ENCODE data around the gene CRIP2.
A peak's percentile ranks its signal among the peaks of the same experiment; 100 is the strongest.

CRIP2 gene

GRCh38 chr14:105488781-105489541, 14.3 kb downstream of the CRIP2 start:
- Histone ChIP-seq H3K9me3 (ENCODE audit: low read depth, low read length) (no peaks in the 10 kb centered on the region), H3K36me3 (ENCODE audit: insufficient read depth, low read length) (no peaks in the 10 kb centered on the region), H3K4me3 (peak overlapping the region; percentile 86), H3K27ac (peak overlapping the region; percentile 85), H3K9ac (ENCODE audit: insufficient read length) (no peak overlapping the region)
- TF ChIP-seq POLR2AphosphoS5 (IDR thresholded peaks at IDR 0.05; ENCODE audit: borderline replicate concordance, low read depth, low read length) (no peak), EZH2 (IDR thresholded peaks at IDR 0.05) (no peak)
- no peak for DNase-seq (ENCODE audit: low read depth, low spot score)

GRCh38 chr14:105489542-105490266, 15.1 kb downstream of the CRIP2 start:
- H3K9ac ChIP-seq (ENCODE audit: insufficient read length): peak overlapping the region; percentile 65
- peak; percentile 76 for DNase-seq (ENCODE audit: low read depth, low spot score)
- no peaks in the 10 kb centered on the region for H3K36me3 ChIP-seq (ENCODE audit: insufficient read depth, low read length)
- H3K9me3 ChIP-seq (ENCODE audit: low read depth, low read length): no peaks in the 10 kb centered on the region
- no peak for TF ChIP-seq EZH2 (IDR thresholded peaks at IDR 0.05)
- no peak for TF ChIP-seq FOXP2 (optimal IDR thresholded peaks at IDR 0.05; ENCODE audit: control extremely low read depth, extremely low read length, insufficient read depth)
- peak; percentile 69 for TF ChIP-seq POLR2AphosphoS5 (IDR thresholded peaks at IDR 0.05; ENCODE audit: borderline replicate concordance, low read depth, low read length)
- peak overlapping the region; percentile 86 for H3K4me3 ChIP-seq
- peak overlapping the region; percentile 85 for H3K27ac ChIP-seq

GRCh38 chr14:105490267-105490571, 15.6 kb downstream of the CRIP2 start:
- Histone ChIP-seq H3K9me3 (ENCODE audit: low read depth, low read length) (no peaks in the 10 kb centered on the region), H3K4me3 (peak overlapping the region; percentile 86), H3K36me3 (ENCODE audit: insufficient read depth, low read length) (no peaks in the 10 kb centered on the region), H3K9ac (ENCODE audit: insufficient read length) (peak overlapping the region; percentile 65), H3K27ac (peak overlapping the region; percentile 85)
- no peak for DNase-seq (ENCODE audit: low read depth, low spot score)
- no peak for TF ChIP-seq POLR2AphosphoS5 (IDR thresholded peaks at IDR 0.05; ENCODE audit: borderline replicate concordance, low read depth, low read length)
- no peak for TF ChIP-seq EZH2 (IDR thresholded peaks at IDR 0.05)
- no peak for TF ChIP-seq FOXP2 (optimal IDR thresholded peaks at IDR 0.05; ENCODE audit: control extremely low read depth, extremely low read length, insufficient read depth)

GRCh38 chr14:105490572-105491365, 16.1 kb downstream of the CRIP2 start, which contains the start of gene TEDC1:
Gene TEDC1, plus strand, starts transcription at chr14:105491246. Its CDS starts 130 bp downstream, at chr14:105491376.
- Histone ChIP-seq H3K4me3 (peak within 1 kb of the TSS; percentile 91), H3K9ac (ENCODE audit: insufficient read length) (peak within 1 kb of the TSS; percentile 82), H3K9me3 (ENCODE audit: low read depth, low read length) (no peaks in the 10 kb centered on the region), H3K36me3 (ENCODE audit: insufficient read depth, low read length) (no peaks in the 10 kb centered on the region), H3K27ac (peak within 1 kb of the TSS; percentile 85)
- peak; percentile 99 for DNase-seq (ENCODE audit: low read depth, low spot score)
- TF ChIP-seq EZH2 (IDR thresholded peaks at IDR 0.05) (no peak), FOXP2 (optimal IDR thresholded peaks at IDR 0.05; ENCODE audit: control extremely low read depth, extremely low read length, insufficient read depth) (no peak), POLR2AphosphoS5 (IDR thresholded peaks at IDR 0.05; ENCODE audit: borderline replicate concordance, low read depth, low read length) (no peak; the same call in 1 of the 2 replicates)

GRCh38 chr14:105491366-105491973, 16.8 kb downstream of the CRIP2 start:
- 0 out of 2 replicates have a peak, but pooled peaks have one; percentile 43 for TF ChIP-seq POLR2AphosphoS5 (IDR thresholded peaks at IDR 0.05; ENCODE audit: borderline replicate concordance, low read depth, low read length)
- TF ChIP-seq FOXP2 (optimal IDR thresholded peaks at IDR 0.05; ENCODE audit: control extremely low read depth, extremely low read length, insufficient read depth): no peak
- peak overlapping the region; percentile 91 for H3K4me3 ChIP-seq
- H3K9ac ChIP-seq (ENCODE audit: insufficient read length): peak overlapping the region; percentile 82
- no peaks in the 10 kb centered on the region for H3K9me3 ChIP-seq (ENCODE audit: low read depth, low read length)
- no peaks in the 10 kb centered on the region for H3K36me3 ChIP-seq (ENCODE audit: insufficient read depth, low read length)
- H3K27ac ChIP-seq: peak overlapping the region; percentile 72; the same call in 1 of the 2 replicates
- no peak for DNase-seq (ENCODE audit: low read depth, low spot score)

- Histone ChIP-seq H3K4me3 (peak overlapping the region; percentile 91), H3K27ac (no peak overlapping the region), H3K36me3 (ENCODE audit: insufficient read depth, low read length) (no peaks in the 10 kb centered on the region), H3K9ac (ENCODE audit: insufficient read length) (no peak overlapping the region), H3K9me3 (ENCODE audit: low read depth, low read length) (no peaks in the 10 kb centered on the region)
- TF ChIP-seq POLR2AphosphoS5 (IDR thresholded peaks at IDR 0.05; ENCODE audit: borderline replicate concordance, low read depth, low read length) (no peak), FOXP2 (optimal IDR thresholded peaks at IDR 0.05; ENCODE audit: control extremely low read depth, extremely low read length, insufficient read depth) (no peak), EZH2 (IDR thresholded peaks at IDR 0.05) (no peak)
- no peak for DNase-seq (ENCODE audit: low read depth, low spot score)
Measured at GRCh38 chr14:105492031-105492970, 17.7 kb downstream of the CRIP2 start.
